Naive thymus-derived CD8-positive, alpha-beta T cell (primary cell): ENCODE measurements around the gene SDHAF1. TPM values are rescaled to one million over a fixed set of nuclear protein-coding genes. Genes with fewer than 3 reads are reported as not detected.
"Not testable (repeated sequence)": the region's sequence is repeated elsewhere in the genome, so short reads cannot be mapped to it uniquely, and the experiment has no call there.

Experiments used
- ATAC-seq, 2 donors: fragments of 150-1000 bp; cut with Tn5 transposase in 1 of 2; sonication (Bioruptor Pico), chemical (Tn5 transposase) in 1 of 2; 1 replicate in 1 of 2; 2 replicates in 1 of 2; pipeline ENCODE4 v1.10.0; 2021; ENCODE audit warnings: mild to moderate bottlenecking in 2 of 2, moderate library complexity in 2 of 2
- POLR2A ChIA-PET: fragments of 350-600 bp; sonication (Branson Sonifier 250); formaldehyde crosslinking; loops from one replicate; lab custom pipeline; 2021; ENCODE audit warnings: antibody characterized with exemption; lab: Charles Lee
- DNase-seq, 10 donors: peaks; one replicate each; pipeline versions ENCODE4 v3.0.0 to v3.0.0-alpha.2; 2020 to 2022
- H3K27ac Mint-ChIP-seq, 10 donors: one replicate each; pipeline ENCODE4 v1.8.0; 2020 to 2022; ENCODE audit warnings: mild to moderate bottlenecking in 10 of 10, mixed read lengths in 10 of 10, moderate library complexity in 4 of 10, inconsistent platforms in 1 of 10
- H3K27me3 Mint-ChIP-seq, 5 donors: one replicate each; pipeline ENCODE4 v1.8.0; 2021 to 2022; ENCODE audit warnings: mixed read lengths in 5 of 5
- H3K36me3 Mint-ChIP-seq, 3 donors: one replicate each; pipeline ENCODE4 v1.8.0; 2020 to 2022; ENCODE audit warnings: mixed read lengths in 3 of 3, mild to moderate bottlenecking in 2 of 3, inconsistent platforms in 1 of 3
- H3K4me1 Mint-ChIP-seq, 4 donors: one replicate each; pipeline ENCODE4 v1.8.0; 2021 to 2022; ENCODE audit warnings: mixed read lengths in 4 of 4
- H3K4me3 Mint-ChIP-seq, 10 donors: one replicate each; pipeline ENCODE4 v1.8.0; 2020 to 2022; ENCODE audit warnings: mild to moderate bottlenecking in 10 of 10, mixed read lengths in 10 of 10, moderate library complexity in 6 of 10, inconsistent platforms in 1 of 10
- H3K9me3 Mint-ChIP-seq, 9 donors: one replicate each; pipeline ENCODE4 v1.8.0; 2020 to 2022; ENCODE audit warnings: mixed read lengths in 9 of 9, mild to moderate bottlenecking in 3 of 9, inconsistent platforms in 1 of 9, moderate library complexity in 1 of 9
- polyA plus RNA-seq, 3 donors: library from polyadenylated mRNA; unstranded; fragments of 300-500 nt; fragmentation: Illumina TruSeq; gene quantifications; one replicate each; pipeline ENCODE4 v1.2.3, GENCODE V29; 2021
- total RNA-seq, 8 experiments: library from RNA in 2 of 8; stranded (reverse) in 2 of 8; gene quantifications; one replicate each; pipeline ENCODE4 v1.2.3 and lab custom pipeline; 2021 to 2026

Gene SDHAF1
- total and polyA plus RNA-seq, 5 experiments from 2014 or later, result 19.4 to 50.9 (median 31.9) TPM

DNA sequence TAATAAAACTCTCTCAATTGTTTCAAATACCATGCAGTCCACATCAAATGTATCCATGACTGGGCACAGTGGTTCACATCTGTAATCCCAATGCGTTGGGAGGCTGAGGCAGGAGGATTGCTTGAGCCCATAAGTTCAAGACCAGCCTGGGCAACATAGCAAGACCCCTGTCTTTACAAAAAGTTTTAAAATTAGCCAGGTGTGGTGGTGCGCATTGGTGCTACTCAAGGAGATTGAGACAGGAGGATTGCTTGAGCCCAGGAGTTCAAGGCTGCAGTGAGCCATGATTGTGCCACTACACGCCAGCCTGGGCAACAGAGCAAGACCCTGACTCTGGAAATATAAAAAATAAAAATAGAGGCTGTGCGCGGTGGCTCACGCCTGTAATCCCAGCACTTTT, 32.7 kb downstream of the SDHAF1 start:
- ATAC-seq (no peak), DNase-seq (no peak)
- POLR2A ChIA-PET, result no interaction called here
- H3K27me3 Mint-ChIP-seq, result peaks cover 0 to 3% (median 0%) of the 10 kb centered on the region in 5 donors
- H3K36me3 Mint-ChIP-seq, result peaks cover 0 to 21% (median 20%) of the 10 kb centered on the region in 3 donors
- H3K4me1 Mint-ChIP-seq, result peaks cover 4 to 11% (median 5%) of the 10 kb centered on the region in 4 donors
- H3K9me3 Mint-ChIP-seq, result no peaks in the 10 kb centered on the region
- H3K4me3 Mint-ChIP-seq, result no peak overlapping the region
- H3K27ac Mint-ChIP-seq, result peak overlapping the region in 1 of 10 donors; percentile 27

GRCh38 chr19:36028313-36029041, 33.5 kb downstream of the SDHAF1 start:
- DNase-seq (no peak), ATAC-seq (no peak)
- peaks cover 0 to 15% (median 15%) of the 10 kb centered on the region in 3 donors for H3K36me3 Mint-ChIP-seq
- no peak overlapping the region for H3K4me3 Mint-ChIP-seq
- peaks cover 0 to 3% (median 0%) of the 10 kb centered on the region in 5 donors for H3K27me3 Mint-ChIP-seq
- peaks cover 5 to 15% (median 10%) of the 10 kb centered on the region in 4 donors for H3K4me1 Mint-ChIP-seq
- POLR2A ChIA-PET, result no interaction called here
- H3K27ac Mint-ChIP-seq, result peak overlapping the region in 3 of 10 donors; percentile 62 to 82 (median 76)
- H3K9me3 Mint-ChIP-seq, result no peaks in the 10 kb centered on the region

DNA sequence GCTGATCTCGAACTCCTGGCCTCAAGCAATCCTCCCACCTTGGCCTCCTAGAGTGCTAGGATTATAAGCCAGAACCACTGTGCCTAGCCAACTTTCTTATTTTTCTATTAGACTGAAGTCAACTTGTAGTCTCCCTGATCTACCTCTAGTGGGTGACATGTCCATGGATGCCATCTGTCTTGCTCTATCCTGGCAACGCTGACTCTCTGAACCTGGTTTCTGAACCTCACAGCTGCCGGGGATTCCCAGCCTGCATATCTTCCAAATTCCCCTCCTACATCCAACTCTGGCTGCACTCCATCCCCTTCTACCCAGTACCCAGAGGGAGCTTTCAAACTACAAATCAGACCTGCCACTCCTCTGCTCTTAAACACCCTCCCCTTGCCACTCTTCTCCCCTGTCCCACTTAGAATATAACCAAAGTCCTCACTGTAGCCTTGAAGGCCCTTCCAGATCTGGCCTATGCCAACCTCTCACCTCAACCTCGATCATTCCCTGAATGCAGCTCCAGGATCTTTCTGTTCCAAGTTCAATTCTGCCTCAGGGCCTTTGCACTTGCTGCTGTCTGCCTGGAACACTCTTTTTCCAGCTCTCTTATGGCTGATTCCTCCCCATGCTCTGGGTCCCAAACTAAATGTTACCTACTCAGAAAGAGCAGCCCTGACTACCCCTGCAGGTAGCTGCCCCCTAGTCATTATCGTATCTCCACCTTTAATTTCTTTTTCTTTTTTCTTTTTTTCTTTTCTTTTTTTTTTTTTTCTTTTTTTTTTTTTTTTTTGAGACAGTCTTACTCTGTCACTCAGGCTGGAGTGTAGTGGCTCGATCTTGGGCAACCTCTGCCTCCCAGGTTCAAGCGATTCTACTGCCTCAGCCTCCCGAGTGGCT, 35.5 kb downstream of the SDHAF1 start:
- H3K9me3 Mint-ChIP-seq, result no peaks in the 10 kb centered on the region
- POLR2A ChIA-PET, result interaction anchor here (0.5 to 0.6 kb wide), 2 partner anchors 20 to 729 kb away, joined by 3 read pairs; no protein-coding TSS in a partner anchor
- peaks cover 0 to 14% (median 12%) of the 10 kb centered on the region in 3 donors for H3K36me3 Mint-ChIP-seq
- peak overlapping the region in 2 of 10 donors; percentile 34 to 70 for H3K27ac Mint-ChIP-seq
- peaks cover 0 to 3% (median 0%) of the 10 kb centered on the region in 5 donors for H3K27me3 Mint-ChIP-seq
- ATAC-seq, result no peak
- H3K4me1 Mint-ChIP-seq, result peaks cover 13 to 29% (median 19%) of the 10 kb centered on the region in 4 donors
- no peak for DNase-seq
- peak overlapping the region in 1 of 10 donors; percentile 17 for H3K4me3 Mint-ChIP-seq

- peaks cover 17 to 34% (median 24%) of the 10 kb centered on the region in 4 donors for H3K4me1 Mint-ChIP-seq
- DNase-seq, result no peak
- POLR2A ChIA-PET, result interaction anchor here (0.5 kb wide), 1 partner anchor 730 kb away, joined by 3 read pairs; no protein-coding TSS in a partner anchor
- H3K27ac Mint-ChIP-seq, result peak overlapping the region in 2 of 10 donors; percentile 47 to 52
- H3K4me3 Mint-ChIP-seq, result peak overlapping the region in 2 of 10 donors; percentile 4 to 22
- no peaks in the 10 kb centered on the region for H3K9me3 Mint-ChIP-seq
- ATAC-seq, result no peak
- H3K27me3 Mint-ChIP-seq, result peaks cover 0 to 3% (median 0%) of the 10 kb centered on the region in 5 donors
- peaks cover 0 to 17% (median 11%) of the 10 kb centered on the region in 3 donors for H3K36me3 Mint-ChIP-seq
Observed at GRCh38 chr19:36031308-36031707, 36.3 kb downstream of the SDHAF1 start.

DNA sequence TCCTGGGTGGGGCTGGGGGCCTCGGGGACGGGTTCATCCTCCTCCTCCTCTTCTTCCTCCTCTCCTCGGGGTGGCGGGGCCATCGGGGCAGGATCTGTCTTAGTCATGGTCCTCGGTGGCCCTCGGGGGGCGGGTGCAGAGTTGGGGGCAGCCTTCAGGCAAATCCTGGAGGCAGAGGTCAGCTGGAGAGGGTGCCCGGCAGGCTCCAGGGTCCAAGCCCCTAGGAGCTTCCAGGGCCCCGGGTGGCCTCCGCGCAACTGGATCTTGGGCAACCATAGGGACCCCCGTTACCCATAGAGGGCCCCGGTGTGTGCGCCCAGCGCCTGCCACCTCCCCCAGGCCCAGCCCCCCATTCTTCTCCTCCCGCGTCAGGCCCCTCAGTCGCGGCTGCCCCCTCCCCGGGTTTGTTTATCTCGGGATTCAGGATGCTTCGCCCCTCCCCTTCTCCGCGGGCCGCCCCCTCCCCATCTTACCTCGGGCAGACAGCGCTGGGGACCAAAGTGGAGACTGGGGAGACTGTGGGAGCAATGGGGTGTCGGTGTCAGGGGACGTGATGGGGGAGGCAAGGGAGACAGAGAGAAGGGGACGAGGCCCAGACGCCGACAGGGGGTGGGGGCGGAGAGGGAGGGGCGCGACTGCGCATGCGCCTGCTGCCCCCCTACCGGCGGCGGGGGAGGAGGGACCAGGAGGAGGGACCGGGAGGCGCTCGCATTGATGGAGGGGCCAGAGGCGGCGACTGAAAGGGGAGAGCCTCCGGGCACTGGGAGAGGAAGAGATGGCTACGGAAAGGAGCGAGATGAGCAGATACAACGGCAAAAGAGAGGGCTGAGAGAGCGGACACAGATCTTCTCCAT, 37.5 kb downstream of the SDHAF1 start, which contains the start of gene CLIP3:
CLIP3 (minus strand) TSS at position 623 of the 854 bp plus-strand sequence; CDS start at position 107, 516 bp downstream.
- Mint-ChIP-seq H3K27me3 (peaks cover 0 to 3% (median 0%) of the 10 kb centered on the region in 5 donors), H3K9me3 (no peaks in the 10 kb centered on the region), H3K36me3 (peaks cover 0 to 20% (median 7%) of the 10 kb centered on the region in 3 donors), H3K27ac (peak within 1 kb of the TSS in 6 of 10 donors; percentile 32 to 78 (median 66)), H3K4me3 (peak within 1 kb of the TSS; percentile 32 to 84 (median 65)), H3K4me1 (peaks cover 22 to 42% (median 34%) of the 10 kb centered on the region in 4 donors)
- POLR2A ChIA-PET, result no interaction called here
- ATAC-seq, result peak; percentile 33 to 64
- DNase-seq, result peak in 8 of 10 donors; percentile 29 to 69 (median 44)

DNA sequence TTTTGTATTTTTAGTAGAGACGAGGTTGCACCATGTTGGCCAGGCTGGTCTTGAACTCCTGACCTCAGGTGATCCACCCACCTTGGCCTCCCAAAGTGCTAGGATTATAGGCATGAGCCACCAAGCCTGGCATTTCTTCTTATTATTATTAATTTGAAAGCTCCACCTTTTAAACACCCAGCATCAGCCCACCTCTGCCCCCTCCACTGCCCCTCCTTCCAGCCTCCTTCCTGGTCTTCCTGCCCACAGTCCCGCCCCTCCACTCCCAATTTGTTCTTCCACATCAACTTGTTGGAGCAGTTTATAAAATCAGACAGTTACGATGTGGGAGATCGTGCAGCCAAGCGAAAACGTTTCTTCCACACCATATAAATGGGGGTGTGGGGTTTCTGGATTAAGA, 45.5 kb downstream of the SDHAF1 start:
- POLR2A ChIA-PET, result no interaction called here
- H3K4me3 Mint-ChIP-seq, result no peak overlapping the region
- H3K9me3 Mint-ChIP-seq, result no peaks in the 10 kb centered on the region
- no peak for DNase-seq
- H3K27me3 Mint-ChIP-seq, result no peaks in the 10 kb centered on the region
- no peak for ATAC-seq
- H3K27ac Mint-ChIP-seq, result no peak overlapping the region
- H3K36me3 Mint-ChIP-seq, result peaks cover 0 to 38% (median 2%) of the 10 kb centered on the region in 3 donors
- H3K4me1 Mint-ChIP-seq, result peaks cover 13 to 18% (median 14%) of the 10 kb centered on the region in 4 donors

DNA sequence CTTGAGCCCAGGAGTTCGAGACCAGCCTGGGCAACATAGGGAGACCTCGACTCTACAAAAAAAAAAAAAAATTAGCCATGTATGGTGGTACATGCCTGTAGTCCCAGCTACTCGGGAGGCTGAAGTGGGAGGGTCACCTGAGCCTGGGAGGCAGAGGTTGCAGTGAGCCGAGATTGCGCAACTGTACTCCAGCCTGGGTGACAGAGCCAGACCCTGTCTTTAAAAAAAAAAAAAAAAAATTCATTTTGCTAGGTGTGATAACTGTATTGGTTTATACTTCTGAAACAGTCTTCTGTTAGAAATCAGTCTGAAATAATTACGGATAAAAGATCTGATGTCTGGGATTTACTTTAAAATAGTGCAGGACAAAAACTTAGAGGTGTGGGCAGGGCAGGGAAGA, 46.1 kb downstream of the SDHAF1 start:
- POLR2A ChIA-PET, H3K27ac Mint-ChIP-seq, H3K27me3 Mint-ChIP-seq, H3K4me3 Mint-ChIP-seq, H3K9me3 Mint-ChIP-seq, DNase-seq, ATAC-seq: not testable (repeated sequence)
- Mint-ChIP-seq H3K36me3 (peaks cover 0 to 35% (median 5%) of the 10 kb centered on the region in 3 donors), H3K4me1 (peaks cover 8 to 12% (median 10%) of the 10 kb centered on the region in 4 donors)

GRCh38 chr19:36041831-36042230, 46.8 kb downstream of the SDHAF1 start:
- H3K27me3 Mint-ChIP-seq, result no peaks in the 10 kb centered on the region
- POLR2A ChIA-PET, result no interaction called here
- H3K4me1 Mint-ChIP-seq, result peaks cover 6 to 15% (median 10%) of the 10 kb centered on the region in 4 donors
- no peak for DNase-seq
- peak overlapping the region in 1 of 10 donors; percentile 27 for H3K27ac Mint-ChIP-seq
- H3K9me3 Mint-ChIP-seq, result no peaks in the 10 kb centered on the region
- ATAC-seq, result no peak
- H3K4me3 Mint-ChIP-seq, result no peak overlapping the region
- H3K36me3 Mint-ChIP-seq, result peaks cover 0 to 35% (median 5%) of the 10 kb centered on the region in 3 donors

DNA sequence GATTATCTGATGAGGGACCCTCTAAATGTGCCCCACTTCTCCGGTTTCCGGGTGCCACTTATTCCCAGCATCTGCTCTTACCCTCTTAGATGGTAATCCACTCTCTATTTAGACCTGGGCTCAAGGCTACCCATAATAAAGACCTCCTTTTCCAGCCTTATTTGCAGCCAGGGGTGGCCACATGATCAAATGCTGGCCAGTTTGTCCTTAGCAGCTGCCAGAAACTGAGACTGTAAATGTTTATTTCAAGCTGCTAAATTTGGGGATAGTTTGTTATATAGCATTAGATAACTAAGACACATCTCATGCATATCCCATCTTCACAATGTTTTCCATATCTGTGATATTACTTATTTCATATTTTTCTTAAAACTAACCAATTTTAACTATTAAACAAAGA, 49.0 kb downstream of the SDHAF1 start:
- DNase-seq (no peak), ATAC-seq (no peak)
- Mint-ChIP-seq H3K36me3 (peaks cover 0 to 28% (median 8%) of the 10 kb centered on the region in 3 donors), H3K9me3 (no peaks in the 10 kb centered on the region), H3K27me3 (no peaks in the 10 kb centered on the region), H3K27ac (no peak overlapping the region), H3K4me3 (no peak overlapping the region), H3K4me1 (peaks cover 0 to 8% (median 4%) of the 10 kb centered on the region in 4 donors)
- POLR2A ChIA-PET, result no interaction called here
